Thyroid gland (tissue), 4 donors: Measurements from ENCODE around the gene ZBTB33. TPM values are rescaled to one million over a fixed set of nuclear protein-coding genes. Genes with fewer than 3 reads are reported as not detected.

Experiments
- DNase-seq, 2 donors: peaks; one replicate each; pipeline ENCODE4 v3.0.0-alpha.2; 2019
- H3K27ac ChIP-seq, 3 donors: fragments of 200-600 bp; sonication (generic); 1 replicate in 2 of 3; 2 replicates in 1 of 3; pipeline ENCODE4 v1.5.1; 2016 to 2019; ENCODE audit warnings: mild to moderate bottlenecking in 1 of 3, moderate library complexity in 1 of 3
- H3K27me3 ChIP-seq: fragments of 200-600 bp; sonication (generic); one replicate; pipeline ENCODE4 v1.5.1; 2019
- H3K36me3 ChIP-seq, 2 donors: fragments of 200-600 bp; sonication (generic); one replicate each; pipeline ENCODE4 v1.5.1; 2016 to 2019
- H3K4me1 ChIP-seq, 2 donors: fragments of 200-600 bp; sonication (generic); one replicate each; pipeline ENCODE4 v1.5.1; 2017 to 2019
- H3K4me3 ChIP-seq, 3 donors: fragments of 200-600 bp; sonication (generic); replicated peaks in 1 of 3; 1 replicate in 2 of 3; 2 replicates in 1 of 3; pipeline ENCODE4 v1.5.1; 2016; ENCODE audit warnings: mild to moderate bottlenecking in 1 of 3
- H3K9me3 ChIP-seq: fragments of 200-600 bp; sonication (generic); one replicate; pipeline ENCODE4 v1.5.1; 2017
- POLR2A ChIP-seq, 2 donors: fragments of 450-650 bp; IDR thresholded peaks; one replicate each; pipeline ENCODE4 v1.6.1; 2017; ENCODE audit warnings: antibody characterized with exemption in 2 of 2, mild to moderate bottlenecking in 2 of 2, moderate library complexity in 1 of 2
- whole genome bisulfite sequencing, 2 donors: methylation state at CpG; one replicate each; pipeline ENCODE4 v1.1.5; 2017; 5-methylcytosine and 5-hydroxymethylcytosine counted together
- intact Hi-C: fragments of 100-400 bp; cut with DNase I; formaldehyde crosslinking; loops from one replicate; pipeline ENCODE4 v1.15.1; 2023
- total RNA-seq, 4 donors: library from RNA; depleted of rRNA; stranded (reverse); fragments of >200 nt; gene quantifications; one replicate each; pipeline ENCODE4 v1.2.3, GENCODE V29; 2016
- TF ChIP-seq, protein P1 (sequence below), 6 experiments: fragments of 200-600 bp in 3 of 6; fragments of 450-650 bp in 3 of 6; sonication (generic) in 3 of 6; IDR thresholded peaks; one replicate each; pipeline ENCODE4 v1.5.1; 2016 to 2019; ENCODE audit warnings: antibody characterized with exemption in 6 of 6, mild to moderate bottlenecking in 2 of 6, inconsistent platforms in 1 of 6, moderate library complexity in 1 of 6

ZBTB33 gene
- total RNA-seq, 4 donors from 2014 or later = 18.4 to 23.5 (median 20.8) TPM

DNA sequence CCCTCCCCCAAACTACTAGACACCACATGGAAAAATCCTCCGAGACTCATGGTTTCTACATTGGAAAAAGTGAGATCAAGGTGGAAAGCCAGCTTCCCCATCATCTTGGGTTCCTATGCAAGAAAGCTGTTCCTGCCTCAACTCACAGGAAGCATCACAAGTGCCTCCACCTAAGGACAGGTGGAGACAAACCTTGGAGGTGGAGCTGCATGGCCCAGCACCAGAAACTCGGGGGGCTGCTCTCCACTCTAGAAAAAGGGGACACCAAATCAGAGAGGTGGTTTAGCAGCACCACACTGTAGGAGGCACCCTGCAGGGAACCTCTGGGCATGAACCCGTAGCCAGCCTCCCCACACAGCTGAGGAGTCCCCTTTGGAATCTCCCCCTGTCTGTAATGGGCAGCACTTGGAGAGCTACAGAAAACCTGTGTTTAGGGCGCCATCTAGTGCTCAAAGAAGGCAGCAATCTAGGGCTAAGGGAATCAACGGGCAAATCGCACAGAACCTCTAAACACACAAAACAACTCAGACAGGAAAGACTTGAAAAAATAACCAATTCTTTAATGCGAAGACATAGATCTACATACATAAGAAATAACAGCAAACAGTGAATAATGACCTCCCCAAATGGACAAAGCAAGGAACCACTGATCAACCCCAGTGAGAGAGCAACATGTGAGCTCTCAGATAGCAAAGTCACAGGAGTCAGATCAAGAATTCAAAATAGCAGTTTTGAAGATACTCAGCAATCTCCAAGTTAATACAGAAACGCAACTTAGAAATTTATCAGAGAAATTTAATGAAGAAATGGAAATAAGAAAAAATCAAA is 37.0 kb upstream of the ZBTB33 start:
- DNase-seq = peak; percentile 54 to 63
- Histone ChIP-seq H3K27ac (no peak overlapping the region), H3K4me3 (no peak overlapping the region), H3K27me3 (no peaks in the 10 kb centered on the region), H3K36me3 (no peaks in the 10 kb centered on the region), H3K9me3 (no peaks in the 10 kb centered on the region), H3K4me1 (no peaks in the 10 kb centered on the region)
- intact Hi-C loops = no loop called here
- TF ChIP-seq, protein P1, sequence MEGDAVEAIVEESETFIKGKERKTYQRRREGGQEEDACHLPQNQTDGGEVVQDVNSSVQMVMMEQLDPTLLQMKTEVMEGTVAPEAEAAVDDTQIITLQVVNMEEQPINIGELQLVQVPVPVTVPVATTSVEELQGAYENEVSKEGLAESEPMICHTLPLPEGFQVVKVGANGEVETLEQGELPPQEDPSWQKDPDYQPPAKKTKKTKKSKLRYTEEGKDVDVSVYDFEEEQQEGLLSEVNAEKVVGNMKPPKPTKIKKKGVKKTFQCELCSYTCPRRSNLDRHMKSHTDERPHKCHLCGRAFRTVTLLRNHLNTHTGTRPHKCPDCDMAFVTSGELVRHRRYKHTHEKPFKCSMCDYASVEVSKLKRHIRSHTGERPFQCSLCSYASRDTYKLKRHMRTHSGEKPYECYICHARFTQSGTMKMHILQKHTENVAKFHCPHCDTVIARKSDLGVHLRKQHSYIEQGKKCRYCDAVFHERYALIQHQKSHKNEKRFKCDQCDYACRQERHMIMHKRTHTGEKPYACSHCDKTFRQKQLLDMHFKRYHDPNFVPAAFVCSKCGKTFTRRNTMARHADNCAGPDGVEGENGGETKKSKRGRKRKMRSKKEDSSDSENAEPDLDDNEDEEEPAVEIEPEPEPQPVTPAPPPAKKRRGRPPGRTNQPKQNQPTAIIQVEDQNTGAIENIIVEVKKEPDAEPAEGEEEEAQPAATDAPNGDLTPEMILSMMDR (IDR thresholded peaks at IDR 0.05) = peak; percentile 27 to 67 (median 58)
- TF ChIP-seq POLR2A (IDR thresholded peaks at IDR 0.05) = no peak
- WGBS, 2 donors = 19 to 31% methylated on average over 6 to 7 of the region's 8 CpGs

DNA sequence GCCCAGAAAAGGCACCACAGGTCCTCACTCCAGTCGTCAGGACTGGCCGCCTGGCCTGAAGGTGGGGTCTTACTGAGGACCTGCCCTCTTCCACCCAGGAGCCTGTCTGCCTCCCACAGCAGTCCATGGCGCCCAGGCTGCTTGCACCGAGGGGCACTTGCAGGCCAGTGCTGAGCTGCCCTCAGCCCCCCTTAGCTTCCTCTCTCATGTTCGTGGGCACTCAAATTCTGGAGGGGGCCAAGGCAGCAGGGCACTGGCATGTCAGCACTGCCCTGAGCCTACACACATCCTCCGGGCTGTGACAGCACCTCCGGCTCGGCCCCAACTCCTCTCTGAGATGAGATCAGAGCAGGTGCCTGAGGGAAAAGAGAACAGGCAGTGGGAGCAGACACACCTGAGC is 27.2 kb upstream of the ZBTB33 start:
- DNase-seq = no peak
- no CpG with 5 or more reads among the region's 8 CpGs for WGBS, 2 donors
- H3K27me3 ChIP-seq = no peaks in the 10 kb centered on the region

GRCh38 chrX:120224388-120224787 is 26.2 kb upstream of the ZBTB33 start:
- no peaks in the 10 kb centered on the region for H3K4me1 ChIP-seq
- H3K36me3 ChIP-seq = no peaks in the 10 kb centered on the region
- intact Hi-C loops = no loop called here
- H3K27ac ChIP-seq = no peak overlapping the region
- no peak overlapping the region for H3K4me3 ChIP-seq
- no peak for TF ChIP-seq POLR2A (IDR thresholded peaks at IDR 0.05)
- TF ChIP-seq, protein P1 (IDR thresholded peaks at IDR 0.05) = no peak
- no peak for DNase-seq
- no peaks in the 10 kb centered on the region for H3K9me3 ChIP-seq
- no peaks in the 10 kb centered on the region for H3K27me3 ChIP-seq
- 87 to 96% methylated on average over 4 of the region's 4 CpGs for WGBS, 2 donors

More for the DNA sequence above, 27.2 kb upstream of the ZBTB33 start:
- H3K4me3 ChIP-seq = no peak overlapping the region
- TF ChIP-seq, protein P1 (IDR thresholded peaks at IDR 0.05) = no peak
- TF ChIP-seq POLR2A (IDR thresholded peaks at IDR 0.05) = no peak
- intact Hi-C loops = no loop called here
- no peaks in the 10 kb centered on the region for H3K36me3 ChIP-seq
- H3K9me3 ChIP-seq = no peaks in the 10 kb centered on the region
- no peak overlapping the region for H3K27ac ChIP-seq
- no peaks in the 10 kb centered on the region for H3K4me1 ChIP-seq

- no peak overlapping the region for H3K4me3 ChIP-seq
- intact Hi-C loops = no loop called here
- TF ChIP-seq, protein P1 (IDR thresholded peaks at IDR 0.05) = no peak
- no peak for TF ChIP-seq POLR2A (IDR thresholded peaks at IDR 0.05)
- H3K4me1 ChIP-seq = no peaks in the 10 kb centered on the region
- WGBS, 2 donors = 87 to 90% methylated on average over 8 to 9 of the region's 9 CpGs
- H3K9me3 ChIP-seq = no peaks in the 10 kb centered on the region
- no peaks in the 10 kb centered on the region for H3K36me3 ChIP-seq
- DNase-seq = no peak
- no peaks in the 10 kb centered on the region for H3K27me3 ChIP-seq
- H3K27ac ChIP-seq = no peak overlapping the region
Measured at GRCh38 chrX:120228187-120228908, 22.3 kb upstream of the ZBTB33 start.

GRCh38 chrX:120235284-120235683 is 15.3 kb upstream of the ZBTB33 start:
- no peak for DNase-seq
- intact Hi-C loops = no loop called here
- Histone ChIP-seq H3K27me3 (no peaks in the 10 kb centered on the region), H3K4me3 (no peak overlapping the region), H3K4me1 (no peaks in the 10 kb centered on the region), H3K9me3 (no peaks in the 10 kb centered on the region), H3K27ac (no peak overlapping the region), H3K36me3 (no peaks in the 10 kb centered on the region)
- no peak for TF ChIP-seq POLR2A (IDR thresholded peaks at IDR 0.05)
- TF ChIP-seq, protein P1 (IDR thresholded peaks at IDR 0.05) = no peak
- WGBS, 2 donors = 90 to 94% methylated on average over 6 of the region's 6 CpGs
